IMR-90 (cell line): ENCODE results near the gene NDST1. TPM values are rescaled to one million over a fixed set of nuclear protein-coding genes. Genes with fewer than 3 reads are reported as not detected.

Experiments used
- ATAC-seq: fragments of 200-7000 bp; cut with Tn5 transposase; 2 replicates; pipeline ENCODE4 v1.9.1; 2020; ENCODE audit warnings: low read depth, mild to moderate bottlenecking, moderate library complexity
- BruUV-seq: library from RNA; stranded (reverse); fragments of 400-500 nt; replicated peaks from 2 replicates; lab custom pipeline; 2021; lab: Mats Ljungman, UMichigan
- CTCF ChIA-PET: fragments of 300-600 bp; formaldehyde crosslinking; extraction: SDS; loops from one replicate; lab custom pipeline; 2021; ENCODE audit warnings: antibody characterized with exemption; lab: Yijun Ruan, JAX
- POLR2A ChIA-PET: fragments of 300-600 bp; sonication (Branson Sonifier 250); formaldehyde crosslinking; loops from one replicate; lab custom pipeline; 2022; ENCODE audit warnings: antibody characterized with exemption; ENCODE audit not compliant: unreplicated experiment; lab: Charles Lee
- DNase-seq: peaks from one replicate; pipeline ENCODE4 v3.0.0; 2013
- H2AFZ ChIP-seq: replicated peaks from 2 replicates; pipeline ENCODE3; 2013; ENCODE audit warnings: low read length, mild to moderate bottlenecking; ENCODE audit not compliant: poor library complexity
- H2AK5ac ChIP-seq: 2 replicates; pipeline ENCODE4 v1.6.1; 2013; ENCODE audit warnings: low read depth, low read length, inconsistent platforms
- H2AK9ac ChIP-seq: replicated peaks from 2 replicates; pipeline ENCODE3; 2013; ENCODE audit warnings: mild to moderate bottlenecking, low read depth, low read length, moderate library complexity; ENCODE audit not compliant: poor library complexity
- H2BK120ac ChIP-seq: 2 replicates; pipeline ENCODE4 v1.6.1; 2013; ENCODE audit warnings: low read depth, low read length, inconsistent platforms
- H2BK15ac ChIP-seq: 3 replicates; pipeline ENCODE4 v1.6.1; 2013; ENCODE audit warnings: low read depth, low read length, inconsistent platforms
- H2BK20ac ChIP-seq: 2 replicates; pipeline ENCODE4 v1.6.1; 2013; ENCODE audit warnings: low read depth, mild to moderate bottlenecking, inconsistent platforms, low read length, moderate library complexity
- H2BK5ac ChIP-seq: 2 replicates; pipeline ENCODE4 v1.6.1; 2013; ENCODE audit warnings: mild to moderate bottlenecking, low read depth, low read length, inconsistent platforms; ENCODE audit not compliant: poor library complexity, severe bottlenecking
- H3K14ac ChIP-seq: replicated peaks from 2 replicates; pipeline ENCODE4 v1.6.1; 2013; ENCODE audit warnings: low read depth, low read length, inconsistent platforms
- H3K18ac ChIP-seq: 2 replicates; pipeline ENCODE4 v1.6.1; 2013; ENCODE audit warnings: low read depth, low read length, control low read depth
- H3K23ac ChIP-seq: 2 replicates; pipeline ENCODE4 v1.6.1; 2013; ENCODE audit warnings: low read depth, low read length, inconsistent platforms
- H3K27ac ChIP-seq: 2 replicates; pipeline ENCODE4 v1.5.1; 2013; ENCODE audit warnings: mild to moderate bottlenecking, control low read depth, low read length; ENCODE audit not compliant: insufficient read depth
- H3K27me3 ChIP-seq: 2 replicates; pipeline ENCODE4 v1.6.1; 2013; ENCODE audit warnings: low read length; ENCODE audit not compliant: control insufficient read depth, insufficient read depth
- H3K36me3 ChIP-seq: 2 replicates; pipeline ENCODE4 v1.6.1; 2013; ENCODE audit warnings: low read length, mixed read lengths; ENCODE audit not compliant: control insufficient read depth, insufficient read depth
- H3K4ac ChIP-seq: 2 replicates; pipeline ENCODE4 v1.6.1; 2013; ENCODE audit warnings: low read depth, low read length, inconsistent platforms
- H3K4me1 ChIP-seq: 2 replicates; pipeline ENCODE4 v1.6.1; 2013; ENCODE audit warnings: low read length, mixed read lengths; ENCODE audit not compliant: control insufficient read depth, insufficient read depth
- H3K4me2 ChIP-seq: 2 replicates; pipeline ENCODE4 v1.6.1; 2013; ENCODE audit warnings: low read depth, mild to moderate bottlenecking, control low read depth, low read length, moderate library complexity
- H3K4me3 ChIP-seq: 2 replicates; pipeline ENCODE4 v1.5.1; 2013; ENCODE audit warnings: low read depth, mild to moderate bottlenecking, control low read depth, low read length, moderate library complexity; ENCODE audit not compliant: insufficient read depth
- H3K56ac ChIP-seq: 2 replicates; pipeline ENCODE4 v1.6.1; 2013; ENCODE audit warnings: low read length, inconsistent platforms; ENCODE audit not compliant: insufficient read depth; ENCODE audit errors: extremely low read depth
- H3K79me1 ChIP-seq, 2 experiments: 2 replicates each; pipeline ENCODE4 v1.6.1; 2013; ENCODE audit warnings: low read length in 2 of 2, inconsistent platforms in 1 of 2, low read depth in 1 of 2
- H3K9ac ChIP-seq: 2 replicates; pipeline ENCODE4 v1.6.1; 2013; ENCODE audit warnings: low read depth, low read length, control low read depth
- H3K9me1 ChIP-seq: 2 replicates; pipeline ENCODE4 v1.6.1; 2013; ENCODE audit warnings: low read length, inconsistent platforms; ENCODE audit not compliant: insufficient read depth
- H3K9me3 ChIP-seq: 2 replicates; pipeline ENCODE4 v1.6.1; 2013; ENCODE audit warnings: low read length; ENCODE audit not compliant: control insufficient read depth, insufficient read depth
- H4K20me1 ChIP-seq: 2 replicates; pipeline ENCODE4 v1.6.1; 2013; ENCODE audit warnings: low read length, inconsistent platforms; ENCODE audit not compliant: insufficient read depth
- H4K5ac ChIP-seq: 2 replicates; pipeline ENCODE4 v1.6.1; 2013; ENCODE audit warnings: mild to moderate bottlenecking, low read depth, low read length, control low read depth
- H4K8ac ChIP-seq, 2 experiments: 2 replicates each; pipeline ENCODE4 v1.6.1; 2013; ENCODE audit warnings: low read depth in 2 of 2, low read length in 2 of 2, control low read depth in 1 of 2, inconsistent platforms in 1 of 2
- H4K91ac ChIP-seq: 2 replicates; pipeline ENCODE4 v1.6.1; 2013; ENCODE audit warnings: low read depth, low read length, inconsistent platforms; ENCODE audit not compliant: insufficient read depth
- BHLHE40 ChIP-seq: fragments of 150-350 bp; IDR thresholded peaks from 2 replicates; pipeline ENCODE4 v1.6.1; 2016; ENCODE audit warnings: mild to moderate bottlenecking, low read depth, low read length
- CHD1 ChIP-seq: IDR thresholded peaks from 2 replicates; pipeline ENCODE4 v1.6.1; 2012; ENCODE audit warnings: low read depth, low read length, improper control_type of control experiment
- CTCF ChIP-seq: conservative IDR thresholded peaks from 2 replicates; pipeline ENCODE4 v1.5.1; 2012; ENCODE audit warnings: mild to moderate bottlenecking, low read depth, low read length, improper control_type of control experiment
- FOS ChIP-seq: fragments of 150-350 bp; IDR thresholded peaks from 2 replicates; pipeline ENCODE4 v1.6.1; 2016; ENCODE audit warnings: low read depth, low read length
- MAFK ChIP-seq: IDR thresholded peaks from 2 replicates; pipeline ENCODE4 v1.6.1; 2012; ENCODE audit warnings: low read depth, low read length, improper control_type of control experiment
- MAZ ChIP-seq: IDR thresholded peaks from 2 replicates; pipeline ENCODE4 v1.6.1; 2012; ENCODE audit warnings: low read depth, mild to moderate bottlenecking, low read length, improper control_type of control experiment, moderate library complexity, borderline replicate concordance
- MXI1 ChIP-seq: IDR thresholded peaks from 2 replicates; pipeline ENCODE4 v1.6.1; 2012; ENCODE audit warnings: low read depth, mild to moderate bottlenecking, low read length, moderate library complexity, borderline replicate concordance
- NFE2L2 ChIP-seq: fragments of 150-350 bp; IDR thresholded peaks from 2 replicates; pipeline ENCODE4 v1.6.1; 2016; ENCODE audit warnings: low read depth, mild to moderate bottlenecking, low read length
- POLR2A ChIP-seq: IDR thresholded peaks from 2 replicates; pipeline ENCODE4 v1.6.1; 2012; ENCODE audit warnings: mild to moderate bottlenecking, low read depth, low read length
- RAD21 ChIP-seq: IDR thresholded peaks from 2 replicates; pipeline ENCODE4 v1.6.1; 2012; ENCODE audit warnings: low read length, improper control_type of control experiment
- RCOR1 ChIP-seq: IDR thresholded peaks from 2 replicates; pipeline ENCODE4 v1.6.1; 2012; ENCODE audit warnings: mild to moderate bottlenecking, low read length, improper control_type of control experiment; ENCODE audit not compliant: insufficient replicate concordance
- RFX5 ChIP-seq: IDR thresholded peaks from 2 replicates; pipeline ENCODE4 v1.8.0; 2012; ENCODE audit warnings: low read depth, mild to moderate bottlenecking, low read length, moderate library complexity
- USF2 ChIP-seq: fragments of 150-350 bp; IDR thresholded peaks from 2 replicates; pipeline ENCODE4 v1.6.1; 2017; ENCODE audit warnings: mild to moderate bottlenecking, antibody characterized with exemption, low read length, low read depth
- WGBS, 2 experiments: methylation state at CpG; one replicate each; pipeline versions ENCODE4 v1.1.5 to v1.1.7; 2013; ENCODE audit warnings: missing lambda C conversion rate in 2 of 2; ENCODE audit not compliant: insufficient read length in 1 of 2; ENCODE audit errors: extremely low coverage in 2 of 2; 5-methylcytosine and 5-hydroxymethylcytosine counted together
- dilution Hi-C: fragments of 300-500 bp; cut with HindIII; formaldehyde crosslinking; loops from one replicate; pipeline ENCODE4 v1.14.3; 2018; ENCODE audit warnings: low sequenced_read_pairs; ENCODE audit not compliant: unreplicated experiment
- in situ Hi-C: fragments of 300-500 bp; cut with MboI; formaldehyde crosslinking; loops from 3 replicates; pipeline ENCODE4 v1.14.3; 2019; ENCODE audit warnings: low sequenced_read_pairs, inconsistent platforms, mixed read lengths
- intact Hi-C: fragments of 100-400 bp; cut with micrococcal nuclease; formaldehyde crosslinking; loops from 2 replicates; pipeline ENCODE4 v1.10.0; 2022
- polyA plus RNA-seq, 3 experiments: library from polyadenylated mRNA; depleted of rRNA; stranded (reverse); fragments of >200 nt; gene quantifications; 2 replicates each; pipeline ENCODE4 v1.2.3, GENCODE V29; 2012; ENCODE audit warnings: low replicate concordance in 1 of 3
- total RNA-seq: library from RNA; depleted of rRNA; stranded (reverse); fragments of >200 nt; gene quantifications from 2 replicates; pipeline ENCODE4 v1.2.3, GENCODE V29; 2012

NDST1 gene
- total and polyA plus RNA-seq, 2 of the 4 experiments (the other 2 are of a cell fraction), result 30.5 to 80.4 TPM

GRCh38 chr5:150497274-150497988, 10.5 kb upstream of the NDST1 start (continued):
- TF ChIP-seq USF2 (no peak), POLR2A (peak; percentile 62; the same call in 1 of the 2 replicates), BHLHE40 (peak; percentile 60)

GRCh38 chr5:150497989-150498317, 10.0 kb upstream of the NDST1 start:
- POLR2A ChIA-PET, result interaction anchor here (0.6 kb wide), 1 partner anchor 9 kb away, joined by 6 read pairs; no protein-coding TSS in a partner anchor
- Histone ChIP-seq H4K91ac (peak overlapping the region; percentile 97), H3K27ac (peak overlapping the region; percentile 58), H2BK5ac (peak overlapping the region; percentile 96), H3K27me3 (no peaks in the 10 kb centered on the region), H3K9me1 (peaks cover 64% of the 10 kb centered on the region), H2AK9ac (peak overlapping the region; percentile 71), H2BK120ac (peak overlapping the region; percentile 81), H3K36me3 (peaks cover 10% of the 10 kb centered on the region), H2BK20ac (peak overlapping the region; percentile 75), H3K14ac (peak overlapping the region; percentile 83), H2AFZ (peak overlapping the region; percentile 45), H2AK5ac (peak overlapping the region; percentile 90), H3K9me3 (no peaks in the 10 kb centered on the region), H3K9ac (peak overlapping the region; percentile 0), H3K4me3 (peak overlapping the region; percentile 5; the same call in 1 of the 2 replicates), H3K56ac (peak overlapping the region; percentile 68), H3K4me1 (peaks cover 54% of the 10 kb centered on the region), H3K23ac (peak overlapping the region; percentile 57), H3K18ac (peak overlapping the region; percentile 55), H4K5ac (peak overlapping the region; percentile 68), H4K8ac (peak overlapping the region; percentile 68 to 76), H3K4me2 (peak overlapping the region; percentile 72), H3K4ac (peak overlapping the region; percentile 94), H3K79me1 (peaks cover 26 to 74% of the 10 kb centered on the region in 2 experiments), H2BK15ac (peak overlapping the region; percentile 75), H4K20me1 (peaks cover 66% of the 10 kb centered on the region)
- intact Hi-C loops, result loop anchor here (1.0 kb wide), 1 partner anchor 19 kb away; no protein-coding TSS in a partner anchor
- dilution Hi-C loops, result no loop called here
- no peak for DNase-seq
- WGBS, 2 experiments, result no CpG with 5 or more reads among the region's 5 CpGs
- no TSS peak for BruUV-seq
- peak; percentile 16 for ATAC-seq
- CTCF ChIA-PET, result no interaction called here
- in situ Hi-C loops, result no loop called here
- no peak for TF ChIP-seq RCOR1
- no peak for TF ChIP-seq MAFK
- TF ChIP-seq USF2, result no peak
- TF ChIP-seq CTCF, result no peak
- no peak for TF ChIP-seq RFX5
- TF ChIP-seq MXI1, result no peak
- TF ChIP-seq POLR2A, result no peak
- no peak for TF ChIP-seq NFE2L2
- no peak for TF ChIP-seq CHD1
- TF ChIP-seq RAD21, result no peak
- TF ChIP-seq FOS, result no peak
- TF ChIP-seq MAZ, result no peak
